ENCODE measurements around the gene CHD9NB.

GRCh38 chr16:53052519-53053501 lies at the start of gene CHD9NB:
- TF ChIP-seq SMC3 (IDR thresholded peaks at IDR 0.05; ENCODE audit: low read depth, low read length) (no peak), REST (IDR thresholded peaks at IDR 0.05; ENCODE audit: low read depth, low read length) (no peak), CTCF (IDR thresholded peaks at IDR 0.05) (no peak), USF2 (IDR thresholded peaks at IDR 0.05; ENCODE audit: borderline replicate concordance, low read depth, low read length) (no peak), CHD2 (IDR thresholded peaks at IDR 0.05; ENCODE audit: low read length, partially characterized antibody) (no peak)
